HG03558 (cell line): Measurements from ENCODE around the gene SZT2.
"Not testable (repeated sequence)": the region's sequence is repeated elsewhere in the genome, so short reads cannot be mapped to it uniquely, and the experiment has no call there.

Source experiments
- ATAC-seq: cut with Tn5 transposase; IDR thresholded peaks from one replicate; pipeline ENCODE4 v1.9.1; 2021; ENCODE audit warnings: moderate number of reproducible peaks; ENCODE audit not compliant: unreplicated experiment; ENCODE audit errors: extremely low read depth

SZT2 gene

GRCh38 chr1:43383449-43383848 is 6.2 kb upstream of the SZT2 start:
- no peak for ATAC-seq

GRCh38 chr1:43386676-43387075 is 3.0 kb upstream of the SZT2 start:
- no peak for ATAC-seq

GRCh38 chr1:43387976-43388599 is 1.6 kb upstream of the SZT2 start:
- no peak for ATAC-seq

- no peak for ATAC-seq
Observed at GRCh38 chr1:43388613-43389012, 1.1 kb upstream of the SZT2 start.

- ATAC-seq = no peak
Observed at GRCh38 chr1:43392702-43393101, 3.0 kb downstream of the SZT2 start.

GRCh38 chr1:43395523-43395922 is 5.8 kb downstream of the SZT2 start:
- no peak for ATAC-seq

- no peak for ATAC-seq
Observed at GRCh38 chr1:43396059-43396458, 6.4 kb downstream of the SZT2 start.

GRCh38 chr1:43398227-43398626 is 8.5 kb downstream of the SZT2 start:
- ATAC-seq = no peak

GRCh38 chr1:43400441-43400840 is 10.7 kb downstream of the SZT2 start:
- ATAC-seq = not testable (repeated sequence)

GRCh38 chr1:43402089-43402865 is 12.6 kb downstream of the SZT2 start:
- no peak for ATAC-seq

- no peak for ATAC-seq
Observed at GRCh38 chr1:43404353-43404752, 14.7 kb downstream of the SZT2 start.

- no peak for ATAC-seq
Observed at GRCh38 chr1:43405219-43405875, 15.6 kb downstream of the SZT2 start.

GRCh38 chr1:43405876-43406234 is 16.2 kb downstream of the SZT2 start:
- ATAC-seq = no peak

GRCh38 chr1:43410571-43410970 is 20.9 kb downstream of the SZT2 start:
- ATAC-seq = no peak

- ATAC-seq = not testable (repeated sequence)
Observed at GRCh38 chr1:43413426-43413825, 23.7 kb downstream of the SZT2 start.

GRCh38 chr1:43414634-43415223 is 25.0 kb downstream of the SZT2 start:
- ATAC-seq = no peak

- ATAC-seq = no peak
Observed at GRCh38 chr1:43415901-43416300, 26.2 kb downstream of the SZT2 start.

GRCh38 chr1:43418858-43419257 is 29.2 kb downstream of the SZT2 start:
- no peak for ATAC-seq

GRCh38 chr1:43419627-43420425 is 30.1 kb downstream of the SZT2 start:
- no peak for ATAC-seq

GRCh38 chr1:43420874-43421273 is 31.2 kb downstream of the SZT2 start:
- no peak for ATAC-seq
